GM23248 (cell line): Measurements from ENCODE around the gene CCDC63.

Experiments used
- EZH2 ChIP-seq: fragments of 200-600 bp; sonication (generic); IDR thresholded peaks from 2 replicates; pipeline ENCODE4 v1.6.1; 2018; ENCODE audit warnings: antibody characterized with exemption, mild to moderate bottlenecking; ENCODE audit not compliant: insufficient read depth, poor library complexity, severe bottlenecking
- EZH2phosphoT487 ChIP-seq: fragments of 200-600 bp; sonication (generic); IDR thresholded peaks from 2 replicates; pipeline ENCODE4 v1.6.1; 2018; ENCODE audit warnings: antibody characterized with exemption, moderate library complexity, mild to moderate bottlenecking, low read depth; ENCODE audit not compliant: insufficient read depth

DNA sequence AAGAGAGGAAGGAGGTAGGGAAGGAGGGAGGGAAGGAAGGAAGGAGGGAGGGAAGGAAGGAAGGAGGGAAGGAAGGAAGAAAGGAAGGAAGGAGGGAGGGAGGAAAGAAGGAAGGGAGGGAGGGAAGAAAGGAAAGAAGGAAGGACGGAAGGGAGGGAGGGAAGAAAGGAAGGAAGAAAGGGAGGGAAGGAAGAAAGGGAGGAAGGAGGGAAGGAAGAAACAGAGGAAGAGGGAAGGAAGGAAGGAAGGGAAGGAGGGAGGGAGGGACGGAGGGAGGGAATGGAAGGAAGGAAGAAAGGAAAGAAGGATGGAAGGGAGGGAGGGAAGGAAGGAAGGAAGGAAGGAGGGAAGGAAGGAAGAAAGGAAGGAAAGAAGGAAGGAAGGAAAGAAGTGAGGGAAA lies 22.4 kb upstream of the CCDC63 start:
- TF ChIP-seq EZH2 = no peak
- no peak for TF ChIP-seq EZH2phosphoT487
